Measurements from ENCODE around the gene KAT8.

Gene KAT8

DNA sequence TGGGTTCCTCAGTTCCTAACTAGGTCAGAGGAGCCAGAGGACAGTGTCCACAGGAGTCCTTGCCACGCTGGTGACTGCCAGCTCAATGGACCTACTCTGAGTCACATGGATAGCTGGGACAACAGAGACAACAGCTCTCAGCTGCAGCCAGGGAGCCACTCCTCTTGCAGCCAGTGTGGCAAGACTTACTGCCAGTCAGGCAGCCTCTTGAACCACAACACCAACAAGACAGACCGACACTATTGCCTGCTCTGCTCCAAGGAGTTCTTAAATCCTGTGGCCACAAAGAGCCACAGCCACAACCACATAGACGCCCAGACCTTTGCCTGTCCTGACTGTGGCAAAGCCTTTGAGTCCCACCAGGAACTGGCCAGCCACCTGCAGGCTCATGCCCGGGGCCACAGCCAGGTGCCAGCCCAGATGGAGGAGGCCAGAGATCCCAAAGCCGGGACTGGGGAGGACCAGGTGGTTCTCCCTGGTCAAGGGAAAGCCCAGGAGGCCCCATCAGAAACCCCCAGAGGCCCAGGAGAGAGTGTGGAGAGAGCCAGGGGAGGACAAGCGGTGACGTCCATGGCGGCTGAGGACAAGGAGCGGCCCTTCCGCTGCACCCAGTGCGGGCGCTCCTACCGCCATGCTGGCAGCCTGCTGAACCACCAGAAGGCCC lies 36.6 kb upstream of the KAT8 start:
- Histone ChIP-seq H3K79me2 (ENCODE audit: control insufficient read depth, insufficient read depth, low read length, poor library complexity) (no peaks in the 10 kb centered on the region), H3K4me2 (ENCODE audit: low read length) (no peak overlapping the region), H3K4me3 (ENCODE audit: low read depth, low read length) (no peak overlapping the region), H3K27ac (ENCODE audit: low read depth, low read length) (no peak overlapping the region), H3K14ac (ENCODE audit: low read length) (no peak overlapping the region), H4K91ac (ENCODE audit: low read depth, low read length) (no peak overlapping the region), H3K9ac (ENCODE audit: low read length) (no peak overlapping the region), H3K36me3 (ENCODE audit: control insufficient read depth in 1 of 2, insufficient read depth in 2 of 2, low read length in 2 of 2) (peaks cover 71 to 89% of the 10 kb centered on the region in 2 experiments), H2BK5ac (ENCODE audit: low read depth, low read length, poor library complexity) (no peak overlapping the region), H3K4ac (ENCODE audit: low read depth, low read length) (no peak overlapping the region), H2AFZ (ENCODE audit: insufficient read depth, low read length, poor library complexity) (no peak overlapping the region), H3K18ac (ENCODE audit: low read length) (no peak overlapping the region), H3K79me1 (ENCODE audit: low read length) (no peaks in the 10 kb centered on the region), H3K4me1 (ENCODE audit: control insufficient read depth in 1 of 2, insufficient read depth in 2 of 2, low read length in 2 of 2) (no peaks in the 10 kb centered on the region), H2BK120ac (ENCODE audit: insufficient read depth, low read length, poor library complexity) (no peak overlapping the region), H3K27me3 (ENCODE audit: insufficient read depth, low read length) (no peaks in the 10 kb centered on the region), H3K23ac (ENCODE audit: low read length) (no peak overlapping the region), H2AK5ac (ENCODE audit: low read length) (no peak overlapping the region), H4K12ac (ENCODE audit: low read depth, low read length) (no peak overlapping the region), H4K8ac (ENCODE audit: low read depth, low read length) (no peak overlapping the region), H2BK12ac (ENCODE audit: low read length) (no peak overlapping the region), H3K9me3 (ENCODE audit: insufficient read depth, low read depth, low read length) (no peaks in the 10 kb centered on the region)
- no CpG with 5 or more reads among the region's 13 CpGs for WGBS (ENCODE audit: extremely low coverage, insufficient coverage, insufficient read length)
- no peak for DNase-seq

GRCh38 chr16:31081428-31082351 lies 35.8 kb upstream of the KAT8 start:
- Histone ChIP-seq H3K4ac (ENCODE audit: low read depth, low read length) (no peak overlapping the region), H3K4me1 (ENCODE audit: control insufficient read depth in 1 of 2, insufficient read depth in 2 of 2, low read length in 2 of 2) (no peaks in the 10 kb centered on the region), H4K8ac (ENCODE audit: low read depth, low read length) (no peak overlapping the region), H3K9me3 (ENCODE audit: insufficient read depth, low read depth, low read length) (no peaks in the 10 kb centered on the region), H3K9ac (ENCODE audit: low read length) (no peak overlapping the region), H4K12ac (ENCODE audit: low read depth, low read length) (no peak overlapping the region), H4K91ac (ENCODE audit: low read depth, low read length) (no peak overlapping the region), H2AK5ac (ENCODE audit: low read length) (no peak overlapping the region), H3K14ac (ENCODE audit: low read length) (no peak overlapping the region), H3K4me2 (ENCODE audit: low read length) (no peak overlapping the region), H2BK12ac (ENCODE audit: low read length) (no peak overlapping the region), H2BK120ac (ENCODE audit: insufficient read depth, low read length, poor library complexity) (no peak overlapping the region), H2AFZ (ENCODE audit: insufficient read depth, low read length, poor library complexity) (no peak overlapping the region), H2BK5ac (ENCODE audit: low read depth, low read length, poor library complexity) (no peak overlapping the region), H3K18ac (ENCODE audit: low read length) (no peak overlapping the region), H3K79me2 (ENCODE audit: control insufficient read depth, insufficient read depth, low read length, poor library complexity) (no peaks in the 10 kb centered on the region), H3K23ac (ENCODE audit: low read length) (no peak overlapping the region), H3K27ac (ENCODE audit: low read depth, low read length) (no peak overlapping the region), H3K36me3 (ENCODE audit: control insufficient read depth in 1 of 2, insufficient read depth in 2 of 2, low read length in 2 of 2) (peaks cover 63 to 83% of the 10 kb centered on the region in 2 experiments), H3K27me3 (ENCODE audit: insufficient read depth, low read length) (no peaks in the 10 kb centered on the region), H3K79me1 (ENCODE audit: low read length) (no peaks in the 10 kb centered on the region), H3K4me3 (ENCODE audit: low read depth, low read length) (no peak overlapping the region)
- no peak for DNase-seq
- no CpG with 5 or more reads among the region's 26 CpGs for WGBS (ENCODE audit: extremely low coverage, insufficient coverage, insufficient read length)

DNA sequence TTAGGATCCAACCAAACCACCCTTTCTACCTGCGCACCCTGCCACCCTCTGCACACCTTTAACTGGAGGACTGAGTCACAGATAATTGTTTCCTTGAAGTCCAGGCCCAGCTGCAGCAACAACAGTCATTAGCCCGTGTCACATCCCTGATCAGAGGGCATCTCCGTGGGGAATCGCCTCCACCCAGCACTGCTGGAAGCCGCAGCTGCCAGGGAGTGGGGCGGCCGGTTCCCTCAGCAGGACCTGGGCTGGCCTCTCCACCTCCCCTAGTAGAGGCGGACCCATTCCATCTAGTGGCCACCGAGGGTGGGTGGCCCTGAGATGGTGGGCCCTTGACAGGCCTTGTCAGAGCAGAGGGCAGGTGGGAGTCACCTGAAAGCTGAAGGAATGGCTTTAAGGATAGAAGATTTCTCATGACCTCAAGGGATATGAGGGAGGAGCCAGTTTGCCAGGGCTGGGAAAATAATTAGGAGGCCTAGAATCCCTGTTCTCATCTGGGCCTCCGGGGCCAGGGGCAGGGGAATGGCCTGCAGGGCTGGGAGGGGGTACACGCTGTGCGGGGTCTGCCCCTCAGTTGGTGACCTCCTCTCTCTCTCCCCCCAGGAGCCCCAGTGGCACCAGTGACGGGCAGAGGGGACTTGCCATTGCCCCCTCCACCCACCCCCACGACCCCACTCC lies 35.0 kb upstream of the KAT8 start:
- Histone ChIP-seq H3K4ac (ENCODE audit: low read depth, low read length) (no peak overlapping the region), H4K91ac (ENCODE audit: low read depth, low read length) (no peak overlapping the region), H3K23ac (ENCODE audit: low read length) (no peak overlapping the region), H3K18ac (ENCODE audit: low read length) (no peak overlapping the region), H3K27ac (ENCODE audit: low read depth, low read length) (no peak overlapping the region), H3K27me3 (ENCODE audit: insufficient read depth, low read length) (no peaks in the 10 kb centered on the region), H3K4me1 (ENCODE audit: control insufficient read depth in 1 of 2, insufficient read depth in 2 of 2, low read length in 2 of 2) (no peaks in the 10 kb centered on the region), H3K9me3 (ENCODE audit: insufficient read depth, low read depth, low read length) (no peaks in the 10 kb centered on the region), H4K12ac (ENCODE audit: low read depth, low read length) (no peak overlapping the region), H3K79me2 (ENCODE audit: control insufficient read depth, insufficient read depth, low read length, poor library complexity) (no peaks in the 10 kb centered on the region), H2AFZ (ENCODE audit: insufficient read depth, low read length, poor library complexity) (no peak overlapping the region), H3K4me2 (ENCODE audit: low read length) (no peak overlapping the region), H3K36me3 (ENCODE audit: control insufficient read depth in 1 of 2, insufficient read depth in 2 of 2, low read length in 2 of 2) (peaks cover 57 to 80% of the 10 kb centered on the region in 2 experiments), H3K9ac (ENCODE audit: low read length) (no peak overlapping the region), H3K14ac (ENCODE audit: low read length) (no peak overlapping the region), H3K4me3 (ENCODE audit: low read depth, low read length) (no peak overlapping the region), H3K79me1 (ENCODE audit: low read length) (no peaks in the 10 kb centered on the region), H2BK120ac (ENCODE audit: insufficient read depth, low read length, poor library complexity) (no peak overlapping the region), H2AK5ac (ENCODE audit: low read length) (no peak overlapping the region), H2BK12ac (ENCODE audit: low read length) (no peak overlapping the region), H2BK5ac (ENCODE audit: low read depth, low read length, poor library complexity) (no peak overlapping the region), H4K8ac (ENCODE audit: low read depth, low read length) (no peak overlapping the region)
- WGBS (ENCODE audit: extremely low coverage, insufficient coverage, insufficient read length), result no CpG with 5 or more reads among the region's 14 CpGs
- peak in 1 of 2 donors; percentile 36 for DNase-seq

GRCh38 chr16:31083081-31083480 lies 34.4 kb upstream of the KAT8 start:
- Histone ChIP-seq H3K14ac (ENCODE audit: low read length) (no peak overlapping the region), H4K91ac (ENCODE audit: low read depth, low read length) (no peak overlapping the region), H3K4me1 (ENCODE audit: control insufficient read depth in 1 of 2, insufficient read depth in 2 of 2, low read length in 2 of 2) (no peaks in the 10 kb centered on the region), H2AFZ (ENCODE audit: insufficient read depth, low read length, poor library complexity) (no peak overlapping the region), H3K4me3 (ENCODE audit: low read depth, low read length) (no peak overlapping the region), H4K12ac (ENCODE audit: low read depth, low read length) (no peak overlapping the region), H3K18ac (ENCODE audit: low read length) (no peak overlapping the region), H3K36me3 (ENCODE audit: control insufficient read depth in 1 of 2, insufficient read depth in 2 of 2, low read length in 2 of 2) (peaks cover 53 to 80% of the 10 kb centered on the region in 2 experiments), H2AK5ac (ENCODE audit: low read length) (no peak overlapping the region), H3K23ac (ENCODE audit: low read length) (no peak overlapping the region), H4K8ac (ENCODE audit: low read depth, low read length) (no peak overlapping the region), H3K27ac (ENCODE audit: low read depth, low read length) (no peak overlapping the region), H2BK120ac (ENCODE audit: insufficient read depth, low read length, poor library complexity) (no peak overlapping the region), H3K79me1 (ENCODE audit: low read length) (no peaks in the 10 kb centered on the region), H3K27me3 (ENCODE audit: insufficient read depth, low read length) (no peaks in the 10 kb centered on the region), H3K9ac (ENCODE audit: low read length) (no peak overlapping the region), H2BK12ac (ENCODE audit: low read length) (no peak overlapping the region), H2BK5ac (ENCODE audit: low read depth, low read length, poor library complexity) (no peak overlapping the region), H3K4me2 (ENCODE audit: low read length) (no peak overlapping the region), H3K79me2 (ENCODE audit: control insufficient read depth, insufficient read depth, low read length, poor library complexity) (no peaks in the 10 kb centered on the region), H3K4ac (ENCODE audit: low read depth, low read length) (no peak overlapping the region), H3K9me3 (ENCODE audit: insufficient read depth, low read depth, low read length) (no peaks in the 10 kb centered on the region)
- DNase-seq, result no peak
- WGBS (ENCODE audit: extremely low coverage, insufficient coverage, insufficient read length), result no CpG with 5 or more reads among the region's 9 CpGs
